ENCODE data around the gene FBN1. TPM values are rescaled to one million over a fixed set of nuclear protein-coding genes. Genes with fewer than 3 reads are reported as not detected.
A peak's percentile ranks its signal among the peaks of the same experiment; 100 is the strongest.

The FBN1 gene
- total and polyA plus RNA-seq, 5 donors: 17.9 to 101 (median 63.1) TPM

DNA sequence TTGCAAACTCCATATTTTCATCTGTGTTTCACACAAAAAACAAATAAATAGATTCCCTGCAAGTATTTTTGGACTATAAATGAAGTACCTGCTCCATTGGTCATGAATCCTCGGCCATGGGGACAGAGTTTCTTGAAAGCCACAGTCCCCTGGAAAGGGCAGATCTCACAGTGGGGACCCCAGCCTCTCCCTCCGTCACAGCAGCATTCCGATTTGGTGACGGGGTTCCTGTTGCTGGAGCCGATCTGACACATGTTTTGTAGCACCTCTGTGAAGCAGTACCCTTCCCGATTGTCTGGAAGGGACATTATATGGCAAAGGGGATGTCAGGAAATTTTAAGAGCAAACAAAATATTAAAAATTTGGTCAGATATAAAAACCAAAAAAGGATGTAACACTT lies 218.0 kb downstream of the FBN1 start:
- DNase-seq: no peak
- Histone ChIP-seq H3K27me3 (ENCODE audit: control insufficient read depth, insufficient read depth) (no peaks in the 10 kb centered on the region), H3K4me1 (ENCODE audit: control insufficient read depth, insufficient read depth, low read length) (no peaks in the 10 kb centered on the region), H3K27ac (ENCODE audit: low read length) (no peak overlapping the region), H3K4me3 (ENCODE audit: low read length) (no peak overlapping the region), H3K9me3 (ENCODE audit: control insufficient read depth, low read length) (no peaks in the 10 kb centered on the region)
- ATAC-seq: no peak
- intact Hi-C loops (cut with DNase I): no loop called here
- WGBS: 79% methylated on average over 6 of the region's 6 CpGs

DNA sequence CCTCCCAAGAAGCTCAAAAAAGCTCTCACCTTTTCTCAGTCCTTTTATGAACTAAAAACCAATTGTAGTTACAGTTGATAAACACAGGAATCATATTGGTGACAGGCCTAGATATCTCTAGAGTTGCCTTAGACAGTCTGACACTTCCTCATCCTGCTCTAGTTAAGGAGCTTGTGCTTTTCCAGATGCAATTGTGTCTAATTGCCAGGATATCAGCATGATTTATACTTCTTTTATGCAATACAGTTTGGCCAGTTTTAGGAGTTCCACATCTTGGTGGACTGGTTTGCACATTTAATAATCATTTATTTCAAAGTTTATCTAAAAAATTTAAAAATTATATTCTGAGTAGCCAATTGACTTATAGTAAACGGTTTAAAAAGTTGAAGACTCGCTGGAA lies 218.6 kb downstream of the FBN1 start:
- DNase-seq: no peak
- intact Hi-C loops (cut with DNase I): no loop called here
- 61% methylated on average over 2 of the region's 2 CpGs for WGBS
- Histone ChIP-seq H3K9me3 (ENCODE audit: control insufficient read depth, low read length) (no peaks in the 10 kb centered on the region), H3K27me3 (ENCODE audit: control insufficient read depth, insufficient read depth) (no peaks in the 10 kb centered on the region), H3K4me3 (ENCODE audit: low read length) (no peak overlapping the region), H3K27ac (ENCODE audit: low read length) (no peak overlapping the region), H3K4me1 (ENCODE audit: control insufficient read depth, insufficient read depth, low read length) (no peaks in the 10 kb centered on the region)
- no peak for ATAC-seq

DNA sequence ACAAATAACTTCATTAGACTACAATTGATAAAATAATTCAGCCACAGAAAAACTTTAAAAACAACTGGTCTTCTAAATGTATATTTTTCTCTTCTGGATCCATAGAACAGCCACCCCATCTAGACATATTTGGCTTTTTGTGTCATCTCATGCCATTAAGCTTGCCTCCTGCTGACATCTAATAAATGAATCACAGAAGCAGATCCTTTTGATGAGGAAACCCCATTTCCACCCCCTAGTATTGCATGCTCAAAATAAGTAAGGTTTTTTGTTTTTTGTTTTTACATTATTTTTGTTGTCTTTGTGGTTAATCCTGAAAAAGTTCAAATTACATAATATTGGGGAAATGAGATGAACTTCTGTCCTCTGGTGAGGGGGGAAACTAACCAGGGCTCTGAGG lies 219.5 kb downstream of the FBN1 start:
- no peak for DNase-seq
- intact Hi-C loops (cut with DNase I): no loop called here
- H3K9me3 ChIP-seq (ENCODE audit: control insufficient read depth, low read length): no peaks in the 10 kb centered on the region
- no peak for ATAC-seq
- no peak overlapping the region for H3K27ac ChIP-seq (ENCODE audit: low read length)
- H3K27me3 ChIP-seq (ENCODE audit: control insufficient read depth, insufficient read depth): no peaks in the 10 kb centered on the region
- no peak overlapping the region for H3K4me3 ChIP-seq (ENCODE audit: low read length)
- H3K4me1 ChIP-seq (ENCODE audit: control insufficient read depth, insufficient read depth, low read length): peaks cover 2% of the 10 kb centered on the region

DNA sequence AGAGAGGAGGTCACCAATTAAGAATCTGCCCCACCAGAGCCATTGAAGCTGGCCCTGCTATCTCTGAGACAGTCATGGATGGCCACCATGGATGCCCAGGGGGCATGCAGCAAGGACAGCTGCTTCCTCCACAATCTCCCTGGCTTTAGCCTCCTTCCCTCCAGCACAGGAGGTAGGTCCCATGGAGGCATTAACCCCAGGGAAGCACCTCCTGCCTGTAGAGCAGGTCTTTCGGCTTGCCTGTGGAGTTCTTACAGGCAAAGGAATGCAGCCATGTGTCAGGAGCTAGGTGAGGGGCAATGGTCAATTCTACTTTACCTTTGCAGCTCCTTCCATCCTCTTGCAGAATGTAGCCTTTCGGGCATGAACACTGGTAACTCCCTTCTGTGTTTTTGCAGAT lies 220.5 kb downstream of the FBN1 start:
- intact Hi-C loops (cut with DNase I): no loop called here
- Histone ChIP-seq H3K9me3 (ENCODE audit: control insufficient read depth, low read length) (no peaks in the 10 kb centered on the region), H3K27ac (ENCODE audit: low read length) (no peak overlapping the region), H3K4me1 (ENCODE audit: control insufficient read depth, insufficient read depth, low read length) (peaks cover 4% of the 10 kb centered on the region), H3K4me3 (ENCODE audit: low read length) (no peak overlapping the region), H3K27me3 (ENCODE audit: control insufficient read depth, insufficient read depth) (no peaks in the 10 kb centered on the region)
- 92% methylated on average over 2 of the region's 2 CpGs for WGBS
- DNase-seq (no peak), ATAC-seq (no peak)

DNA sequence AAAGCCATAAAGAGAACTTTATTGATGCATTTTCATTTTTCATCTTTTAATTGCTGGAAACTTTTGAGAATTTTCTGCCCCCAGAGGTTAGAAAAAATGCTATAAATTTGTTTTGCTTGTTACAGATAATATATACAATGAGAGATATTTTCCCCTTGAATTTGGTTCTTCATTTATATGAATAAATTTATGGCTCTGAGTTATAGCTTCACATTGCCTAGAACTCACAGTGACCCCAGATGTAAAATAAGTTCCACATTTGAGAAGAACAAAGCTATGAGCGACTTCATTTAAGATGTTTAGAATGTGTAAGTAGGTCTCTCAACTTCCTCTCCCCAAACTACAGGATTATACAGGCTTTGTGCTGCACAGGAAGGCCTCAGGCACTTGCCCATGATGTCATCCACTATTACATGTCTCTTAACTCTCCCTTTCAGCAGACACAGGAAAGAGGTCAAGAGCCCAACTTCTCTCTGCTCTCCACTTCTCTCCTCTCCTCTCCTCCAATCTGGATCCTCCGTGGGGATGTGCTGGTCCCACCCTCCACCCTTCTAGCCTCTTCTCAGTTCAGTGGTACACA lies 221.5 kb downstream of the FBN1 start:
- no peaks in the 10 kb centered on the region for H3K9me3 ChIP-seq (ENCODE audit: control insufficient read depth, low read length)
- intact Hi-C loops (cut with DNase I): no loop called here
- H3K27me3 ChIP-seq (ENCODE audit: control insufficient read depth, insufficient read depth): no peaks in the 10 kb centered on the region
- H3K4me3 ChIP-seq (ENCODE audit: low read length): no peak overlapping the region
- H3K27ac ChIP-seq (ENCODE audit: low read length): no peak overlapping the region
- no peak for ATAC-seq
- WGBS: 67% methylated on average over 2 of the region's 2 CpGs
- DNase-seq: no peak
- H3K4me1 ChIP-seq (ENCODE audit: control insufficient read depth, insufficient read depth, low read length): peaks cover 6% of the 10 kb centered on the region

DNA sequence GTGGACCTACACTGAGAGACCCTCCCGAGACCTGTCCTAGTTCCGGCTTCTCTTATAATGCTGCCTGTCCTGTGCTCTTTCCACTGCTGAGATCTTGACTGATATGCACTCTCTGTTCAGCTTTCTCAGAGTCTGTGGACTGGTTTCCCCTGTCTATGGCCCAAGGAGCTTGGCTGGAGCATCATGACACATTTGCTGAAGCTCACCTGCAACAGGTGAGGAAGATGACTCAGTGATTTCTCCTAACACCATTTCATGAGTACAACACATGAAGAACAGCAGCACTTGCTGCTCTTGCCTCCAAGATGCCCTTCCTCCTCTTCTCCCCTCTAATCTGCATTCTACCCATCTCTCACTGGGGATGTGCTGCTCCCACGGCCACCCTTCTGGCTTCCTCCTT lies 222.2 kb downstream of the FBN1 start:
- Histone ChIP-seq H3K4me3 (ENCODE audit: low read length) (no peak overlapping the region), H3K9me3 (ENCODE audit: control insufficient read depth, low read length) (no peaks in the 10 kb centered on the region), H3K4me1 (ENCODE audit: control insufficient read depth, insufficient read depth, low read length) (peaks cover 6% of the 10 kb centered on the region), H3K27me3 (ENCODE audit: control insufficient read depth, insufficient read depth) (no peaks in the 10 kb centered on the region), H3K27ac (ENCODE audit: low read length) (no peak overlapping the region)
- WGBS: 92% methylated on average over 3 of the region's 3 CpGs
- no peak for DNase-seq
- intact Hi-C loops (cut with DNase I): no loop called here
- no peak for ATAC-seq

DNA sequence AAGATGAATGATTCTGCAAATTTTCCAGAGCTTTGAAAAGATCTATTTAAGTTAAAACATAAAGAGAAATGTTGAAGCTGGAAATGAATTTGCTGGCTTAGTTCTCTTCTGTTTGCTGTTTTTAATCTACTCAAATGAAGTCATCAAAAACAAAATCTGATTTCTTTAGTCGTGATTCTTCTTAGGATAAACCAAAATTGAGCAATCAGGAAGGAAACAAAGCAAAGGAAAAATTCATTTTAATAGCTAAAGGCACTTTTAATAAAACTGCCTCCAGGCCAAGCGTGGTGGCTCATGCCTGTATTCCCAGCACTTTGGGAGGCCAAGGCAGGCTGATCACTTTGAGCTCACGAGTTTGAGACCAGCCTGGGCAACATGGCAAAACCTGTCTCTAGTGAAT lies 223.1 kb downstream of the FBN1 start:
- Histone ChIP-seq H3K4me3 (ENCODE audit: low read length) (no peak overlapping the region), H3K4me1 (ENCODE audit: control insufficient read depth, insufficient read depth, low read length) (peaks cover 6% of the 10 kb centered on the region), H3K27me3 (ENCODE audit: control insufficient read depth, insufficient read depth) (no peaks in the 10 kb centered on the region), H3K9me3 (ENCODE audit: control insufficient read depth, low read length) (no peaks in the 10 kb centered on the region), H3K27ac (ENCODE audit: low read length) (no peak overlapping the region)
- no peak for ATAC-seq
- intact Hi-C loops (cut with DNase I): no loop called here
- 45% methylated on average over 3 of the region's 3 CpGs for WGBS
- DNase-seq: no peak

DNA sequence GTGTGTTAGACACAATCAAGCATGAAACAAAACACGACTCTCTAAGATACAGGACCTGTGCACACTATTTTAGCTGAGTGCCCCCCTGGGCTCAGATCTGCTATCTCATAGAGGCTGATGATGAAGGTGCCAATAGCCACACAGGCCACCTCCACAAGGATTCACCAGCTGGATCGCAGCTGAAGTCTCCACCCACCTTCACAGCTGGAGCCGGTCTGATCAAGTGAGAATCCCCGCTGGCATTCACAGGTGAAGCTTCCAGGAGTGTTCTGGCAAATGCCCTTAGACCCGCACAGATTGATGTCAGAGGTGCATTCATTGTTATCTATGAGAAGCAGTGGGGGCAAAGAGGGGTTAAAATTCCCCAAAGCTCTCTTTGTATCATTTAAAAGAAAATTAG lies 224.1 kb downstream of the FBN1 start:
- WGBS: 82% methylated on average over 5 of the region's 5 CpGs
- no peaks in the 10 kb centered on the region for H3K27me3 ChIP-seq (ENCODE audit: control insufficient read depth, insufficient read depth)
- peaks cover 6% of the 10 kb centered on the region for H3K4me1 ChIP-seq (ENCODE audit: control insufficient read depth, insufficient read depth, low read length)
- no peaks in the 10 kb centered on the region for H3K9me3 ChIP-seq (ENCODE audit: control insufficient read depth, low read length)
- H3K27ac ChIP-seq (ENCODE audit: low read length): no peak overlapping the region
- ATAC-seq (no peak), DNase-seq (no peak)
- H3K4me3 ChIP-seq (ENCODE audit: low read length): no peak overlapping the region
- intact Hi-C loops (cut with DNase I): no loop called here

DNA sequence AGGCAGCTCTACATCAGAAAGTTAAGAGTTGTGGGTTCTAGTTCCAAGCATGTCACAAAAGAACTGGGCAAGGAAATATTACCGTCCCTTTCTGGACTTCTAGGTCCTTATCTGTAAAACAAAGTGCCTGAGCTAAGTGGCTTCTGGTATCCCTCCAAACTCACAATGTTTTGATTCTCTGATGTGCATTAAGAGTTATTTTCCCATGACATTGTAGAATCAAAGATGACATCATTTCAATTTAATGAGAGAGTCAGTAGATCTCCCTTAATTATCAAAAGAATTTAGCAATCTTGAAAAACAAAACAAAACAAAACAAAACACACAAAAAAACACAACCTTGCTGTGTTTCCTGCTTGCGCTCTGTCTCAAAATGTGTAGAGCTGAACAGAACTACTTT lies 225.6 kb downstream of the FBN1 start:
- Histone ChIP-seq H3K9me3 (ENCODE audit: control insufficient read depth, low read length) (no peaks in the 10 kb centered on the region), H3K27me3 (ENCODE audit: control insufficient read depth, insufficient read depth) (no peaks in the 10 kb centered on the region), H3K4me1 (ENCODE audit: control insufficient read depth, insufficient read depth, low read length) (peaks cover 6% of the 10 kb centered on the region), H3K27ac (ENCODE audit: low read length) (no peak overlapping the region), H3K4me3 (ENCODE audit: low read length) (no peak overlapping the region)
- WGBS: 41% methylated on average over 2 of the region's 2 CpGs
- DNase-seq: no peak
- intact Hi-C loops (cut with DNase I): no loop called here
- no peak for ATAC-seq

DNA sequence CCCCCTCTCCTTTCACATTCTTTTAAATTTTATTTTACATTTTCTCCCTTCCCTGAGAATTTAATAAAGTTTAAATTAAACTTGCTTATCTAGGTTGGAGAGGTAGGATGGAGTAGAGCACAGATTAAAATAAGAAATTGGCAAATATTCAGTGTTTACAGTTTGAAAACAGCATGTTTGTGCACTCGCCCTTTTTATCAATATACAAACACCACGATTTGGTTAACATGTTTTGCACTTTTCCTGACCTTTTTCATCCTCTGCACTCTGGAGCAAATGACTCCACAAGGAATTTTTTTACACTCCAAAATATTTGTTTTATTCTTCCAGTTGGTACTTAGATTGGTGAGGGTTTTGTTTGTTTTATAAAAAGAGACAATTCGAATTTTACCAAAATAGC lies 227.2 kb downstream of the FBN1 start:
- intact Hi-C loops (cut with DNase I): no loop called here
- no peak for ATAC-seq
- H3K27ac ChIP-seq (ENCODE audit: low read length): no peak overlapping the region

DNA sequence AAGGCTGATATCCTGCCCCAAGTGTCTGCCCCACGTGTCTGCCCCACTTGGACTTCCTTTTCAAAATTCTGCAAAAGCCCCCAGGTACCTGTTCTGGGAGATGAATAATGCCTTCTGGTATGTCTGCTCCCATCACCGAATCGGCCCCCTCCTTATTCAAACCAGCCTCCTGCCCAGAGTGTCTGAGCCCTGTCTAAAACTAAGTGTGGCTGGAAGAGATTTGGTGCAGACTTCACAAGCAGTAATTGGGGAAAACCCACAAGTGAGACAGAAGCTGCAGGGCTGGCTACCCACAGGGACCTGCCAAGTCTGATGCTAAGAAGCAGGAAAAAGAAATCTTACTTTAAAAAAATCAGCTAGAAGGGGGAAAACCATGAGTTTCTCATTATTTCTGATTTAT lies 229.2 kb downstream of the FBN1 start:
- WGBS: 62% methylated on average over 3 of the region's 3 CpGs
- intact Hi-C loops (cut with DNase I): no loop called here
- ATAC-seq (no peak), DNase-seq (no peak)
- Histone ChIP-seq H3K4me1 (ENCODE audit: control insufficient read depth, insufficient read depth, low read length) (peaks cover 6% of the 10 kb centered on the region), H3K4me3 (ENCODE audit: low read length) (no peak overlapping the region), H3K27me3 (ENCODE audit: control insufficient read depth, insufficient read depth) (no peaks in the 10 kb centered on the region), H3K27ac (ENCODE audit: low read length) (peak overlapping the region; percentile 9), H3K9me3 (ENCODE audit: control insufficient read depth, low read length) (no peaks in the 10 kb centered on the region)

More for the DNA sequence above, 227.2 kb downstream of the FBN1 start:
- H3K4me1 ChIP-seq (ENCODE audit: control insufficient read depth, insufficient read depth, low read length): peaks cover 6% of the 10 kb centered on the region
- no peak for DNase-seq
- no peaks in the 10 kb centered on the region for H3K27me3 ChIP-seq (ENCODE audit: control insufficient read depth, insufficient read depth)
- H3K9me3 ChIP-seq (ENCODE audit: control insufficient read depth, low read length): no peaks in the 10 kb centered on the region
- 49% methylated on average over 3 of the region's 3 CpGs for WGBS
- H3K4me3 ChIP-seq (ENCODE audit: low read length): no peak overlapping the region
